Measurements from ENCODE around the gene COPE.
"Not testable (repeated sequence)": the region's sequence is repeated elsewhere in the genome, so short reads cannot be mapped to it uniquely, and the experiment has no call there.

The COPE gene

GRCh38 chr19:18931316-18932162, 12.4 kb upstream of the COPE start:
- no peaks in the 10 kb centered on the region for H3K9me3 Mint-ChIP-seq
- intact Hi-C loops (cut with micrococcal nuclease) = loop anchor here (1.0 kb wide), 1 partner anchor 12 kb away; the partner anchor contains the start of genes COPE and DDX49
- peak overlapping the region; percentile 23 for H3K4me3 Mint-ChIP-seq

GRCh38 chr19:18929311-18929710, 10.1 kb upstream of the COPE start:
- Mint-ChIP-seq H3K9me3 (no peaks in the 10 kb centered on the region), H3K27me3 (no peaks in the 10 kb centered on the region), H3K4me3 (no peak overlapping the region), H3K4me1 (ENCODE audit: low read depth) (peaks cover 23% of the 10 kb centered on the region), H3K27ac (no peak overlapping the region), H3K36me3 (ENCODE audit: low read depth) (peaks cover 89% of the 10 kb centered on the region)
- intact Hi-C loops (cut with micrococcal nuclease) = no loop called here

More at GRCh38 chr19:18931316-18932162, 12.4 kb upstream of the COPE start:
- Mint-ChIP-seq H3K4me1 (ENCODE audit: low read depth) (peaks cover 23% of the 10 kb centered on the region), H3K27ac (no peak overlapping the region), H3K36me3 (ENCODE audit: low read depth) (peaks cover 82% of the 10 kb centered on the region), H3K27me3 (no peaks in the 10 kb centered on the region)

- H3K27ac Mint-ChIP-seq = no peak overlapping the region
- H3K36me3 Mint-ChIP-seq (ENCODE audit: low read depth) = peaks cover 89% of the 10 kb centered on the region
- peaks cover 12% of the 10 kb centered on the region for H3K4me1 Mint-ChIP-seq (ENCODE audit: low read depth)
- H3K27me3 Mint-ChIP-seq = no peaks in the 10 kb centered on the region
- intact Hi-C loops (cut with micrococcal nuclease) = no loop called here
- H3K9me3 Mint-ChIP-seq = no peaks in the 10 kb centered on the region
- no peak overlapping the region for H3K4me3 Mint-ChIP-seq
Observed at GRCh38 chr19:18928018-18928805, 9.0 kb upstream of the COPE start.

- intact Hi-C loops (cut with micrococcal nuclease) = no loop called here
- Mint-ChIP-seq H3K9me3 (no peaks in the 10 kb centered on the region), H3K36me3 (ENCODE audit: low read depth) (peaks cover 100% of the 10 kb centered on the region), H3K27ac (no peak overlapping the region), H3K27me3 (no peaks in the 10 kb centered on the region), H3K4me1 (ENCODE audit: low read depth) (peaks cover 17% of the 10 kb centered on the region), H3K4me3 (no peak overlapping the region)
Observed at GRCh38 chr19:18924684-18925213, 5.6 kb upstream of the COPE start.

- Mint-ChIP-seq H3K4me1 (ENCODE audit: low read depth) (peaks cover 30% of the 10 kb centered on the region), H3K9me3 (no peaks in the 10 kb centered on the region), H3K27ac (no peak overlapping the region), H3K4me3 (no peak overlapping the region), H3K27me3 (no peaks in the 10 kb centered on the region), H3K36me3 (ENCODE audit: low read depth) (peaks cover 90% of the 10 kb centered on the region)
- intact Hi-C loops (cut with micrococcal nuclease) = no loop called here
Observed at GRCh38 chr19:18922228-18922985, 3.2 kb upstream of the COPE start.

- Mint-ChIP-seq H3K27ac (peak overlapping the region; percentile 96), H3K4me3 (no peak overlapping the region)
Observed at GRCh38 chr19:18921593-18921992, 2.4 kb upstream of the COPE start.

GRCh38 chr19:18920400-18920799, 1.2 kb upstream of the COPE start:
- H3K27ac Mint-ChIP-seq = peak overlapping the region; percentile 96
- H3K27me3 Mint-ChIP-seq = no peaks in the 10 kb centered on the region
- intact Hi-C loops (cut with micrococcal nuclease) = no loop called here
- H3K9me3 Mint-ChIP-seq = no peaks in the 10 kb centered on the region
- peaks cover 90% of the 10 kb centered on the region for H3K36me3 Mint-ChIP-seq (ENCODE audit: low read depth)
- peaks cover 41% of the 10 kb centered on the region for H3K4me1 Mint-ChIP-seq (ENCODE audit: low read depth)
- peak overlapping the region; percentile 86 for H3K4me3 Mint-ChIP-seq

More at GRCh38 chr19:18921593-18921992, 2.4 kb upstream of the COPE start:
- H3K9me3 Mint-ChIP-seq = no peaks in the 10 kb centered on the region
- intact Hi-C loops (cut with micrococcal nuclease) = no loop called here
- peaks cover 90% of the 10 kb centered on the region for H3K36me3 Mint-ChIP-seq (ENCODE audit: low read depth)
- H3K4me1 Mint-ChIP-seq (ENCODE audit: low read depth) = peaks cover 38% of the 10 kb centered on the region
- no peaks in the 10 kb centered on the region for H3K27me3 Mint-ChIP-seq

GRCh38 chr19:18919900-18920214, 670 bp upstream of the COPE start:
- peaks cover 46% of the 10 kb centered on the region for H3K4me1 Mint-ChIP-seq (ENCODE audit: low read depth)
- H3K36me3 Mint-ChIP-seq (ENCODE audit: low read depth) = peaks cover 90% of the 10 kb centered on the region
- H3K27ac Mint-ChIP-seq = peak overlapping the region; percentile 96
- H3K27me3 Mint-ChIP-seq = no peaks in the 10 kb centered on the region
- intact Hi-C loops (cut with micrococcal nuclease) = loop anchor here (1.0 to 5.0 kb wide), 3 partner anchors 12 to 67 kb away; no protein-coding TSS in a partner anchor
- peak overlapping the region; percentile 86 for H3K4me3 Mint-ChIP-seq
- H3K9me3 Mint-ChIP-seq = no peaks in the 10 kb centered on the region

- Mint-ChIP-seq H3K4me3 (peak overlapping the region; percentile 34), H3K36me3 (ENCODE audit: low read depth) (peaks cover 90% of the 10 kb centered on the region), H3K27ac (peak overlapping the region; percentile 39), H3K4me1 (ENCODE audit: low read depth) (peaks cover 46% of the 10 kb centered on the region)
- H3K9me3 Mint-ChIP-seq, H3K27me3 Mint-ChIP-seq: not testable (repeated sequence)
- intact Hi-C loops (cut with micrococcal nuclease) = loop anchor here (5.0 kb wide), 1 partner anchor 70 kb away; no protein-coding TSS in a partner anchor
Observed at GRCh38 chr19:18917593-18917992, 1.6 kb downstream of the COPE start.

- intact Hi-C loops (cut with micrococcal nuclease) = loop anchor here (5.0 kb wide), 1 partner anchor 72 kb away; no protein-coding TSS in a partner anchor
- no peaks in the 10 kb centered on the region for H3K27me3 Mint-ChIP-seq
- H3K9me3 Mint-ChIP-seq = no peaks in the 10 kb centered on the region
- peaks cover 37% of the 10 kb centered on the region for H3K4me1 Mint-ChIP-seq (ENCODE audit: low read depth)
- no peak overlapping the region for H3K27ac Mint-ChIP-seq
- H3K4me3 Mint-ChIP-seq = no peak overlapping the region
- H3K36me3 Mint-ChIP-seq (ENCODE audit: low read depth) = peaks cover 90% of the 10 kb centered on the region
Observed at GRCh38 chr19:18915639-18916038, 3.5 kb downstream of the COPE start.

GRCh38 chr19:18913466-18913865, 5.7 kb downstream of the COPE start:
- H3K27ac Mint-ChIP-seq = no peak overlapping the region
- intact Hi-C loops (cut with micrococcal nuclease) = no loop called here
- H3K4me3 Mint-ChIP-seq = no peak overlapping the region
- H3K9me3 Mint-ChIP-seq = no peaks in the 10 kb centered on the region
- H3K36me3 Mint-ChIP-seq (ENCODE audit: low read depth) = peaks cover 92% of the 10 kb centered on the region
- peaks cover 26% of the 10 kb centered on the region for H3K4me1 Mint-ChIP-seq (ENCODE audit: low read depth)
- H3K27me3 Mint-ChIP-seq = no peaks in the 10 kb centered on the region

GRCh38 chr19:18912933-18913332, 6.3 kb downstream of the COPE start:
- Mint-ChIP-seq H3K4me1 (ENCODE audit: low read depth) (peaks cover 21% of the 10 kb centered on the region), H3K27ac (no peak overlapping the region), H3K4me3 (no peak overlapping the region), H3K36me3 (ENCODE audit: low read depth) (peaks cover 96% of the 10 kb centered on the region), H3K27me3 (no peaks in the 10 kb centered on the region), H3K9me3 (no peaks in the 10 kb centered on the region)
- intact Hi-C loops (cut with micrococcal nuclease) = no loop called here

GRCh38 chr19:18910801-18911436, 8.3 kb downstream of the COPE start:
- H3K36me3 Mint-ChIP-seq (ENCODE audit: low read depth) = peaks cover 99% of the 10 kb centered on the region
- no peaks in the 10 kb centered on the region for H3K27me3 Mint-ChIP-seq
- no peak overlapping the region for H3K4me3 Mint-ChIP-seq
- no peaks in the 10 kb centered on the region for H3K9me3 Mint-ChIP-seq
- intact Hi-C loops (cut with micrococcal nuclease) = no loop called here
- H3K4me1 Mint-ChIP-seq (ENCODE audit: low read depth) = peaks cover 5% of the 10 kb centered on the region
- H3K27ac Mint-ChIP-seq = peak overlapping the region; percentile 6
